ENCODE measurements around the gene TMEM139.

DNA sequence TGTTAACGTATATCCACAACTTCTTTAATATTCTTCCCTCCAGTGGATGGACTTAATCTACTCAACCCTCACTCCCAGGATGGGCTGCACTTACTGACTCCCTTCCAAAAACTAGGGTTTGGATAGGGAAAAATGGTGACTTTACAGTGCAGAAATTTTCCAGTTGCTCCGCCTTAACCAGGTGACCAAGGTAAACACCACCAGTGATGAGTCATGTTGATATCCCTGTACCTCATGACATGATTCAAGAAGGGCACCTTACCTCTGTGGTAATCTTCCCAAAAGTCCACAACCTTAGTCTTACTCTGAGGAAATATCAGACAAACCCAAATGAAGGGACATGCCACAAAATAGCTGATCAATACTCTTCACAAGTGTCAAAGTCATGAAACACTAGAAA lies 25.0 kb upstream of the TMEM139 start:
- TF ChIP-seq, protein P1, sequence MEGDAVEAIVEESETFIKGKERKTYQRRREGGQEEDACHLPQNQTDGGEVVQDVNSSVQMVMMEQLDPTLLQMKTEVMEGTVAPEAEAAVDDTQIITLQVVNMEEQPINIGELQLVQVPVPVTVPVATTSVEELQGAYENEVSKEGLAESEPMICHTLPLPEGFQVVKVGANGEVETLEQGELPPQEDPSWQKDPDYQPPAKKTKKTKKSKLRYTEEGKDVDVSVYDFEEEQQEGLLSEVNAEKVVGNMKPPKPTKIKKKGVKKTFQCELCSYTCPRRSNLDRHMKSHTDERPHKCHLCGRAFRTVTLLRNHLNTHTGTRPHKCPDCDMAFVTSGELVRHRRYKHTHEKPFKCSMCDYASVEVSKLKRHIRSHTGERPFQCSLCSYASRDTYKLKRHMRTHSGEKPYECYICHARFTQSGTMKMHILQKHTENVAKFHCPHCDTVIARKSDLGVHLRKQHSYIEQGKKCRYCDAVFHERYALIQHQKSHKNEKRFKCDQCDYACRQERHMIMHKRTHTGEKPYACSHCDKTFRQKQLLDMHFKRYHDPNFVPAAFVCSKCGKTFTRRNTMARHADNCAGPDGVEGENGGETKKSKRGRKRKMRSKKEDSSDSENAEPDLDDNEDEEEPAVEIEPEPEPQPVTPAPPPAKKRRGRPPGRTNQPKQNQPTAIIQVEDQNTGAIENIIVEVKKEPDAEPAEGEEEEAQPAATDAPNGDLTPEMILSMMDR (IDR thresholded peaks at IDR 0.05; ENCODE audit: borderline replicate concordance, extremely low read depth, low read length, poor library complexity, severe bottlenecking), result no peak
- TF ChIP-seq EZH2 (IDR thresholded peaks at IDR 0.05; ENCODE audit: borderline replicate concordance, low read depth, low read length, severe bottlenecking), result no peak
